Body of pancreas (tissue), 4 donors: ENCODE results near the gene HOXC11. TPM values are rescaled to one million over a fixed set of nuclear protein-coding genes. Genes with fewer than 3 reads are reported as not detected.

ENCODE experiments used
- ATAC-seq: fragments of 150-250 bp; one replicate; pipeline ENCODE4 v1.9.1; 2016
- DNase-seq, 4 donors: peaks; one replicate each; pipeline ENCODE4 v3.0.0-alpha.2; 2019
- H3K27ac ChIP-seq, 4 donors: fragments of 200-600 bp; sonication (generic); 1 replicate in 3 of 4; 2 replicates in 1 of 4; pipeline versions ENCODE4 v1.5.1 to v1.6.1; 2016 to 2019; ENCODE audit warnings: mild to moderate bottlenecking in 1 of 4, mixed read lengths in 1 of 4, moderate library complexity in 1 of 4
- H3K27me3 ChIP-seq, 2 donors: fragments of 200-600 bp; sonication (generic); one replicate each; pipeline ENCODE4 v1.6.0; 2016; ENCODE audit warnings: mild to moderate bottlenecking in 1 of 2
- H3K36me3 ChIP-seq, 2 donors: fragments of 200-600 bp; sonication (generic); replicated peaks in 1 of 2; 2 replicates each; pipeline ENCODE4 v1.5.1; 2016; ENCODE audit warnings: low read depth in 2 of 2; ENCODE audit not compliant: insufficient read depth in 1 of 2
- H3K4me1 ChIP-seq: fragments of 200-600 bp; sonication (generic); one replicate; pipeline ENCODE4 v1.6.0; 2016
- H3K4me3 ChIP-seq, 2 donors: fragments of 200-600 bp; sonication (generic); 1 replicate in 1 of 2; 2 replicates in 1 of 2; pipeline ENCODE4 v1.5.1; 2016 to 2019
- H3K9me3 ChIP-seq, 3 donors: fragments of 200-600 bp; sonication (generic); 1 replicate in 2 of 3; 2 replicates in 1 of 3; pipeline ENCODE4 v1.5.1; 2016
- CTCF ChIP-seq, 7 experiments: fragments of 450-650 bp in 4 of 7; fragments of 200-600 bp in 3 of 7; sonication (generic) in 3 of 7; IDR thresholded peaks; one replicate each; pipeline ENCODE4 v1.5.1; 2016 to 2019; ENCODE audit warnings: antibody characterized with exemption in 7 of 7
- POLR2A ChIP-seq, 3 donors: fragments of 450-650 bp; IDR thresholded peaks; one replicate each; pipeline ENCODE4 v1.6.1; 2016; ENCODE audit warnings: antibody characterized with exemption in 3 of 3, mild to moderate bottlenecking in 2 of 3
- whole genome bisulfite sequencing, 2 donors: methylation state at CpG; one replicate each; pipeline ENCODE4 v1.1.5; 2017; 5-methylcytosine and 5-hydroxymethylcytosine counted together
- intact Hi-C: fragments of 100-400 bp; cut with DNase I; formaldehyde crosslinking; loops from one replicate; pipeline ENCODE4 v1.15.1; 2023
- total RNA-seq, 2 donors: library from RNA; depleted of rRNA; stranded (reverse); fragments of >200 nt; gene quantifications; one replicate each; pipeline ENCODE4 v1.1.0, GENCODE V29; 2016

Gene HOXC11
- total RNA-seq, 2 donors from 2014 or later: not detected

GRCh38 chr12:54015018-54015931 lies 42.3 kb downstream of the HOXC11 start:
- H3K27me3 ChIP-seq: peaks cover 6 to 46% of the 10 kb centered on the region in 2 donors
- no peaks in the 10 kb centered on the region for H3K9me3 ChIP-seq
- intact Hi-C loops: no loop called here
- H3K4me1 ChIP-seq: peaks cover 25% of the 10 kb centered on the region
- H3K27ac ChIP-seq: no peak overlapping the region
- TF ChIP-seq CTCF (IDR thresholded peaks at IDR 0.05) (no peak), POLR2A (IDR thresholded peaks at IDR 0.05) (no peak)
- DNase-seq (no peak), ATAC-seq (no peak)
- H3K4me3 ChIP-seq: no peak overlapping the region
- WGBS, 2 donors: 11 to 17% methylated on average over 23 of the region's 23 CpGs
- H3K36me3 ChIP-seq: no peaks in the 10 kb centered on the region

- H3K27me3 ChIP-seq: peaks cover 6 to 39% of the 10 kb centered on the region in 2 donors
Measured at GRCh38 chr12:54016051-54016450, 43.1 kb downstream of the HOXC11 start.

GRCh38 chr12:54016478-54016964 lies 43.6 kb downstream of the HOXC11 start:
- H3K27me3 ChIP-seq: peaks cover 6 to 35% of the 10 kb centered on the region in 2 donors
- H3K9me3 ChIP-seq: no peaks in the 10 kb centered on the region
- ATAC-seq: no peak
- no peak overlapping the region for H3K4me3 ChIP-seq
- peaks cover 25% of the 10 kb centered on the region for H3K4me1 ChIP-seq
- DNase-seq: no peak
- no peak overlapping the region for H3K27ac ChIP-seq
- intact Hi-C loops: no loop called here
- no peaks in the 10 kb centered on the region for H3K36me3 ChIP-seq
- TF ChIP-seq CTCF (IDR thresholded peaks at IDR 0.05): no peak
- TF ChIP-seq POLR2A (IDR thresholded peaks at IDR 0.05): no peak
- 3 to 6% methylated on average over 18 to 25 of the region's 25 CpGs for WGBS, 2 donors

More at GRCh38 chr12:54016051-54016450, 43.1 kb downstream of the HOXC11 start:
- Histone ChIP-seq H3K4me3 (no peak overlapping the region), H3K9me3 (no peaks in the 10 kb centered on the region), H3K4me1 (peaks cover 25% of the 10 kb centered on the region), H3K36me3 (no peaks in the 10 kb centered on the region), H3K27ac (no peak overlapping the region)
- DNase-seq (no peak), ATAC-seq (no peak)
- 7 to 20% methylated on average over 3 of the region's 3 CpGs for WGBS, 2 donors
- no peak for TF ChIP-seq POLR2A (IDR thresholded peaks at IDR 0.05)
- TF ChIP-seq CTCF (IDR thresholded peaks at IDR 0.05): no peak
- intact Hi-C loops: no loop called here

- Histone ChIP-seq H3K4me3 (peak overlapping the region in 1 of 2 donors; percentile 12), H3K9me3 (no peaks in the 10 kb centered on the region), H3K27ac (no peak overlapping the region), H3K36me3 (no peaks in the 10 kb centered on the region), H3K27me3 (peaks cover 6 to 33% of the 10 kb centered on the region in 2 donors), H3K4me1 (peaks cover 25% of the 10 kb centered on the region)
- WGBS, 2 donors: 2 to 3% methylated on average over 23 to 24 of the region's 24 CpGs
- intact Hi-C loops: no loop called here
- TF ChIP-seq POLR2A (IDR thresholded peaks at IDR 0.05): no peak
- TF ChIP-seq CTCF (IDR thresholded peaks at IDR 0.05): peak in 1 of 7 experiments; percentile 13
- DNase-seq: peak in 1 of 4 donors; percentile 39
- peak; percentile 58 for ATAC-seq
Measured at GRCh38 chr12:54017027-54017788, 44.3 kb downstream of the HOXC11 start.
